HG03571 (cell line): ENCODE results near the gene CUL5.
A peak's percentile ranks its signal among the peaks of the same experiment; 100 is the strongest.
"Not testable (repeated sequence)": the region's sequence is repeated elsewhere in the genome, so short reads cannot be mapped to it uniquely, and the experiment has no call there.

Source experiments
- ATAC-seq: cut with Tn5 transposase; IDR thresholded peaks from one replicate; pipeline ENCODE4 v1.9.1; 2021; ENCODE audit not compliant: unreplicated experiment

Gene CUL5

DNA sequence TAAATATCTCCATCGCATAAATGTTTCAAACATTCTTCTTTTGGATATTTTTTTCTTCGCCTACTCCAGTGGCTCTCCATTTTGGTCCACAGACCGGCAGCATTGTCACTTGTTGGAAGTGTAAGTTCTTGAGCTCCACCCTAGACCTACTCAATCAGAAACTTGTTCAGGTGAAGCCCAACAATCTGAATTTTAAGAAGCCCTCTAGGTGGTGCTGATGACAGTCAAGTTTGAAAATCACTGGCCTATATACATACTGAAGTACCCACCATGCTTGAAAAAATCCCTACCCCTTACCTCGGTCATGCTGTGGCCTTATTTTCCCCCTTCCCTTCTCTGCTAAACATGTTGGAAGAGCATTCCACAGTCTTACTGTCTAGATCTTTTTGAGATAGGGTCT, 102.4 kb downstream of the CUL5 start:
- no peak for ATAC-seq

- no peak for ATAC-seq
These were observed 103.4 kb downstream of the CUL5 start for GRCh38 chr11:108112057-108112456.

DNA sequence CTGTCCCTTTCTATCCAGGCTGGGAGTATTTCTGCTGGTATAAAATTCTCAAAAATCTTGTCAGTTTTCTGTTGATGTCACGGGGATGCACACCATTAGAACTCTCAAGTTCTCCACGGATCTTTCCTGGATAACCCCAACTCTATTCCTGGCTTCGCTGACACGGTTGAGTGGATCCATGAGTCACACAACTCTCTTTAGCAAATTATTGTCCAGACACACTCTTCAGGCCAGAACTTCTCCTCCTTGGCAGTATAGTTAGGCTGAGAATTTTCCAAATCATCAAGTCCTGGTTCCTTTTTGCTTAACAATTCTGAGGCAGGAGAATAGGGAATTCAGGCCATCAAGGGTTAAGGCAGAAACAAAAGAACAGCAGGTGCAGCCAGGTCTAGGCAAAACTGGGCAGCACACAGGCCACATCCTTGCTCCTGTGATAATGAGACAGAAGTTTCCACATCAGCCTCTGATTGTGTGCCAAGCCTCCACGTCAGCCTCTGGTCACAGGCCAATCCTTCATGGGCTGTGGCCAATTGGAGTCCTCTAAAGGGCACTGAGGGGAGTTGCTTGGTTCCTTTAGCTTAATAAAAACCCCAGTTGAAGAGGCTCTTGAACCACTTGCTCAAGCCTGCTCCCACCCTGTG, 106.9 kb downstream of the CUL5 start:
- ATAC-seq = no peak

DNA sequence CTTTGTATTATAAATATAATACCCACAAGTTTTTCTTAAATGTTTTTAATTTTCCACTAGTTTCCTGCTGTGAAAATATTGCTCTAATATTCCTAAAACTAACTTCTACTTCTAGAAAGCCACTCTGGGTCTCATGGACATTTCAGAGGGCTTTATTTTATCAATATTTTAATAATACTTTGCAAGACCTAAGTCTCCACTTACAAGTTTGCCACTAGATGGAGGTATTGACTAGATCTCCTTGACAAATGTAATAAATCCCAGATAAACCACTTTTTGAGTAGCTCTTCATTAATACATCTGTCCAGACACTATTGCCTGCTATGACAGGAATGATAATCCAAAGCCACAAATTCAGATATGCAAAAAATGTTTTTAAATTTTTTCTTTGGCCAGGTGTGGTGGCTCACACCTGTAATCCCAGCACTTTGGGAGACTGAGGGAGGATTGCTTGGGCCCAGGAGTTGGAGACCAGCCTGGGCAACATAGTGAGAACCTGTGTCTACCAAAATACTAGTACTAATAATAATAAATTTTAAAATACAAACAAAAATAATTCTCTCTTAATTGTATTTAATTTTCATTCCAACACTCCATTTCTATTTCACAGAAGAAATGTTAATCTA, 109.2 kb downstream of the CUL5 start:
- ATAC-seq = no peak

GRCh38 chr11:108120936-108121273, 112.2 kb downstream of the CUL5 start:
- ATAC-seq = not testable (repeated sequence)

DNA sequence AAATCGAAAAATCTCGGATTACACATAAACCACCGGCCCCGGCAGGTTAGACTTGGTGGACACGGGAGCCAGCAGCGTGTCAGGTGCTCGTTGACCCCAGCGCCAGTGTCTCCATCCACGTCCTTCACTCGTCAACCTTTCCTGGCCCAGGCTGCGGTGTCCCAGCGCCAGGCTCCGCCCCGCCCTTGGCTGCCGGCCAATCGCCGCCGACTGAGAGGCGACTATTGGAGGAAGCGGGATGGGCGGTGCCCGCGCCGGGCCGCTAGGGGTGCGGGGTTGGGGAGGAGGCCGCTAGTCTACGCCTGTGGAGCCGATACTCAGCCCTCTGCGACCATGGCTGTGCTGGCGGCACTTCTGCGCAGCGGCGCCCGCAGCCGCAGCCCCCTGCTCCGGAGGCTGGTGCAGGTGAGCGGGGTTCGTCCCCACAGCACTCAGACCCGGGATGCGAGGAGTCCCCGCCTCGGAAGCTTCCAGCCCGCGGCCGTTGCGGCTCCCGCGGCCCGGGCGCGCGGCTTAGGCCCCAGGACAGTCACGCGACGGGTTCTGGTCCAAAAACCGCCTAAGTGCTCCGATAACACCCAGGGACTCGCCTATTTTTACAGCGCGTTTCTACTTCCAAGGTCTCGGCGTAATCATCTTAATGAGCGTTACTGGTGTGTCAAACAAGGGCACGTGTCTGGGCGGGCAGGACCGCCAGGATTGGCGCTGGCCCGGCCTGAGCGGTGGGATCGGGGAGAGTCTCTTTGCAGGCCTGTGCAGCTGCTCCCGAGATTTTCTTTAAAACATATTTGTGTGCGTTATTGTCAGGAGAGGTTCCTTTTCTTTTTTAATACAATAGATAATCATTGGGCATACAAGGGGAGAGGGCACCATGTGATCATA, 112.8 kb downstream of the CUL5 start, which contains the start of gene ACAT1:
ACAT1 (plus strand) TSS at position 294 of the 882 bp plus-strand sequence; CDS start at position 334, 40 bp downstream.
- peak; percentile 98 for ATAC-seq

GRCh38 chr11:108122166-108122628, 113.5 kb downstream of the CUL5 start:
- ATAC-seq = no peak

- ATAC-seq = no peak
These were observed 116.4 kb downstream of the CUL5 start for GRCh38 chr11:108125096-108125495.

DNA sequence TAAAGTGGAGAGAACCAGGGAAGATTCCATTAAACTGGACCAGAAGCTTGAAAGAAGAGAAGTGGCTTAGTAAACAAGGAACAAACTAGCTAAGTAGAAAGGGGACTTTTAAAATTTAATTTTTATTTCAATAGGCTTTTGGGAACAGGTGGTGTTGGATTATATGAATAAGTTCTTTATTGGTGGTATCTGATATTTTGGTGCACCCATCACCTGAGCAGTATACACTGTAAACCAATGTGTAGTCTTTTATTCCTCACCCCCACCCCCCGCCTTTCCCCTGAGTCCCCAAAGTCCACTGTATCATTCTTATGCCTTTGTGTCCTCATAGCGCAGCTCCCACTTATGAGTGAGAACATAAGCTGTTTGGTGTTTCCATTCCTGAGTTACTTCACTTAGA, 120.1 kb downstream of the CUL5 start:
- no peak for ATAC-seq

GRCh38 chr11:108131993-108132392, 123.3 kb downstream of the CUL5 start:
- ATAC-seq = no peak

GRCh38 chr11:108132993-108133538, 124.4 kb downstream of the CUL5 start:
- not testable (repeated sequence) for ATAC-seq

DNA sequence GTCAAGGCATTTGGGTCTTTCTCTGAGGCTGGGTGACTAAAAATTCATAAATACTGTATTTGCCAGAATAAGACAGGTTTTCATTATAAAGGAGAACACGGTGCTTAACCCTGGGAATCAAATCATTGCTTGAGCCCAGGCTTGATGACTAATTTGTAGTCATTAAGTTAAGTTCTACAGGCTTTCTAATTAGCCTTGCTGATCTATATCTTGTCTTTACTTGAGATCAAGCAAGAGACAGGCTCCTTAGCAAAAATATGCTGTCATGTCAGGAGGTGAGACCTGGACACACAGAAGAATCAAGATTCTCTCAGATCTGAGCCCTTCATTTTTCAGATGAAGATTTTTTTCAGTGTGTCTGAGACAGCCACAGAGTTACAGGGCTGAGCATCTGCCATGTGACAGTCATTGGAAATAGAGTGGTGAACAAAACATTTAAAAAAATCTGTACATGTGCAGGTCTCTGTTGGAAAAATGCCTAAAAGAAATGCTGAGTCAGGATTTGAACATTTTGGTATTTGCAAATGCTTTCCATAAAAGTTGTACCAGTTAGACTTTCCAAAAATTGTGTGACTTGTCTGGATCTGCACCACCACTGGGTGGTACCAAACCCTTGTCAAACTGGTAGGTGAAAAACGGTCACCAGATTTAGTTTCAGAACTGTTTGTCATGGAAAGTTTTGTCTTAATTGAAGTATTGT, 127.3 kb downstream of the CUL5 start:
- no peak for ATAC-seq

DNA sequence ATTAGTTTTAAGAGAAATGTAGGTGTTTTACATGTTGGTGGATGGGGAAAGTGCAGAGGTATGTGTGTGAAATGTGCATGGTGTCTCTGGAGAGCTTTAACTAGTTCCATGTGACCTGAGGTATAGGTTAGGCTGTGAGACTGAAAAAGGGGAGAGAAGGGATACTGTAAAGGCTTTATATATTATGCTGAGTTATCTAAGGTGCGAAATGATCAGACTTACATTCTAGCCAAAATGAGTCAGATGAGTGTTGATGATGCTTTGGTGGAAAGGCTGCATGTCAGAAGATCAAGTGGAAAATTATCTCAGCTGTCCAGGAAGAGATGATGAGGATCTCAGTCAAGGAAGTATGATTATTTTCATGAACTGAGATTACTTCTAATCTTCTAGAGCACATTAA, 128.5 kb downstream of the CUL5 start:
- no peak for ATAC-seq

DNA sequence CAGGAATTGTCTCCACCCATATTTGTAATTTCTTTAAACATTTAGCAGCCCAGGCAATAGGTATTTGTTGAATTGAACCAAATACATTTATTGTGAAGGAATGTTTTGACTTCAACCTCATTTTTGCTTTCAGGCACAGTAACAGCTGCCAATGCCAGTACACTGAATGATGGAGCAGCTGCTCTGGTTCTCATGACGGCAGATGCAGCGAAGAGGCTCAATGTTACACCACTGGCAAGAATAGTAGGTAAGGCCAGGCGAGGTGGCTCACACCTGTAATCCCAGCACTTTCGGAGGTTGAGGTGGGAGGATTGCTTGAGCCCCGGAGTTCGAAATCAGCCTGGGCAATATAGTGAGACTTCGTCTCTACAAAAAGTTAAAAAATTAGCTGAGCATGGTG, 133.6 kb downstream of the CUL5 start:
- no peak for ATAC-seq

DNA sequence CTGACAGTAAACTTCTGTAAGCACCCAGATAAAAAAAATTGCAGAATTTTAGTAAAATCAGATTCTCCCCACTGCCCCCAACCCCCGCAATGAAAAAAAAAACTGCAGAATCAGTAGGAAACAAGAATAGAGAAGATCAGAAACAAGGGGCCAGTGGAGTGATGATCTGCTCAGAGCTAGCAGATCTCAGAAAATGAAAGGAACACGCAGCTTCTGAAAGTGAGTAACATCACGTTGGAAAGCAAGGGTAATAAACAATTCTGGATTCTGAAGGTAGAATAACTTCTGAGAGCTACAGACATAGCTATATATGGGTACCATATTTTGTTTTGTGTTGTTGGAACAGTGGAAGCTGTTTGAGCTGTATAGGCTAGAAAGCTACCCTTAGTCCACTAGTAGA, 135.9 kb downstream of the CUL5 start:
- no peak for ATAC-seq

DNA sequence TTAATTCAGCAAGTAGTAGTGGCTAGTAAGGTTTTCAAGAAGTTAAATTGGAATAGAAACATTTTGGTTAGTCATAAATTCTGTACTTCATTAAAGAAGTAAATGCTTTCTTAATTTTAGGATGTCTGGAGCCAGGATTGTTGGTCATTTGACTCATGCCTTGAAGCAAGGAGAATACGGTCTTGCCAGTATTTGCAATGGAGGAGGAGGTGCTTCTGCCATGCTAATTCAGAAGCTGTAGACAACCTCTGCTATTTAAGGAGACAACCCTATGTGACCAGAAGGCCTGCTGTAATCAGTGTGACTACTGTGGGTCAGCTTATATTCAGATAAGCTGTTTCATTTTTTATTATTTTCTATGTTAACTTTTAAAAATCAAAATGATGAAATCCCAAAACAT, 138.5 kb downstream of the CUL5 start:
- ATAC-seq = no peak

GRCh38 chr11:108148556-108148955, 139.9 kb downstream of the CUL5 start:
- ATAC-seq = no peak

DNA sequence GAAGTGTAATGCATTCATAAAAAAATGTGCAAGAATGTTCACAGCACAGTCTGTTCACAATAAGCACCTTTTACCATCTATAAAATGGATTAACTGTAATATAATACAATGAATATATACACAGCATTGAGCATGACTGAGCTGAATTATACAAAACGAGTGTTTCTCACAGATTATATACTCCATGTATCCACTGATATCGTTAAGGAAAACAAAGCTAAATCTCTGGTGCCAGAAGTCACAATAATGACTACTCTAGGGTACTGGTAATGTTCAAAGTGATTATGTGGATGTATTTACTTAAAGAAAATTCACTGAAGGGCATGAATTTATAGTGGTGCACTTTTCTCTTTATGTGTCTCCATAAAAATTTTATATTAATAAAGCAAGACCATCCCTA, 145.9 kb downstream of the CUL5 start:
- ATAC-seq = no peak
